SK-N-MC (cell line): ENCODE results near the gene CEP162.
"Not testable (repeated sequence)": the region's sequence is repeated elsewhere in the genome, so short reads cannot be mapped to it uniquely, and the experiment has no call there.

Experiments used
- DNase-seq: peaks from one replicate; pipeline ENCODE4 v3.0.0-alpha.2; 2011; ENCODE audit warnings: low read depth, low spot score
- H3K27ac ChIP-seq: fragments of 200-600 bp; sonication (generic); 2 replicates; pipeline ENCODE4 v1.5.1; 2016; ENCODE audit warnings: mixed run types
- H3K36me3 ChIP-seq: fragments of 200-600 bp; sonication (generic); 2 replicates; pipeline ENCODE4 v1.6.1; 2017; ENCODE audit warnings: antibody characterized with exemption, low read length, mixed read lengths; ENCODE audit not compliant: insufficient read depth
- H3K4me3 ChIP-seq: fragments of 200-600 bp; sonication (generic); 2 replicates; pipeline ENCODE4 v1.5.1; 2016
- H3K9ac ChIP-seq: fragments of 200-600 bp; sonication (generic); 2 replicates; pipeline ENCODE4 v1.8.0; 2017; ENCODE audit warnings: mixed run types, mixed read lengths; ENCODE audit not compliant: insufficient read length
- H3K9me3 ChIP-seq: fragments of 200-600 bp; sonication (generic); 2 replicates; pipeline ENCODE4 v1.6.1; 2017; ENCODE audit warnings: low read depth, mild to moderate bottlenecking, antibody characterized with exemption, low read length, moderate library complexity, mixed read lengths
- EZH2 ChIP-seq: fragments of 200-600 bp; sonication (generic); IDR thresholded peaks from one replicate; pipeline ENCODE4 v1.6.1; 2017; ENCODE audit warnings: antibody characterized with exemption
- FOXP2 ChIP-seq: optimal IDR thresholded peaks from 2 replicates; pipeline ENCODE3; 2011; ENCODE audit warnings: mild to moderate bottlenecking, moderate library complexity; ENCODE audit not compliant: insufficient read depth; ENCODE audit errors: extremely low read length, control extremely low read depth
- POLR2AphosphoS5 ChIP-seq: IDR thresholded peaks from 2 replicates; pipeline ENCODE4 v1.6.1; 2012; ENCODE audit warnings: mild to moderate bottlenecking, low read depth, low read length, borderline replicate concordance

Gene CEP162

GRCh38 chr6:84220809-84221409, 6.5 kb downstream of the CEP162 start:
- Histone ChIP-seq H3K36me3 (no peaks in the 10 kb centered on the region), H3K9ac (no peak overlapping the region), H3K27ac (no peak overlapping the region), H3K4me3 (no peak overlapping the region), H3K9me3 (no peaks in the 10 kb centered on the region)
- DNase-seq = no peak
- TF ChIP-seq EZH2 (no peak), POLR2AphosphoS5 (no peak), FOXP2 (no peak)

GRCh38 chr6:84218091-84218490, 9.4 kb downstream of the CEP162 start:
- TF ChIP-seq POLR2AphosphoS5 (no peak), EZH2 (no peak), FOXP2 (no peak)
- DNase-seq = no peak
- Histone ChIP-seq H3K4me3 (no peak overlapping the region), H3K9ac (no peak overlapping the region), H3K27ac (no peak overlapping the region), H3K9me3 (no peaks in the 10 kb centered on the region), H3K36me3 (no peaks in the 10 kb centered on the region)

GRCh38 chr6:84213217-84213616, 14.2 kb downstream of the CEP162 start:
- Histone ChIP-seq H3K4me3 (no peak overlapping the region), H3K9ac (no peak overlapping the region), H3K27ac (no peak overlapping the region), H3K36me3 (no peaks in the 10 kb centered on the region), H3K9me3 (no peaks in the 10 kb centered on the region)
- no peak for DNase-seq
- TF ChIP-seq FOXP2 (no peak), EZH2 (no peak), POLR2AphosphoS5 (no peak)

- Histone ChIP-seq H3K9me3 (no peaks in the 10 kb centered on the region), H3K27ac (no peak overlapping the region), H3K36me3 (no peaks in the 10 kb centered on the region), H3K4me3 (no peak overlapping the region), H3K9ac (no peak overlapping the region)
- TF ChIP-seq EZH2 (no peak), FOXP2 (no peak), POLR2AphosphoS5 (no peak)
- DNase-seq = no peak
These were observed 23.4 kb downstream of the CEP162 start for GRCh38 chr6:84204011-84204410.

DNA sequence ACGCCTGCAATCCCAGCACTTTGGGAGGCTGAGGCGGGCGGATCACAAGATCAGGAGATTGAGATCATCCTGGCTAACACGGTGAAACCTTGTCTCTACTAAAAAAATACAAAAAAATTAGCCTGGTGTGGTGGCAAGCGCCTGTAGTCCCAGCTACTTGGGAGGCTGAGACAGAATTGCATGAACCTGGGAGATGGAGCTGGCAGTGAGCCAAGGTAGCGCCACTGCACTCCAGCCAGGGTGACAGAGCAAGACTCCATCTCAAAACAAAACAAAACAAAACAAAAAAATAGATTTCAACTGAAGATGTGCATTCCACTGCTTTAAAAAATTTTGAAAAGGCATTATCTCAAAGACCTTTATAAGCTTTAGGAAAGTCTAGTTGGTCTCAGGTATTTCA, 27.5 kb downstream of the CEP162 start:
- H3K36me3 ChIP-seq, H3K9me3 ChIP-seq, H3K27ac ChIP-seq, H3K9ac ChIP-seq, DNase-seq, H3K4me3 ChIP-seq: not testable (repeated sequence)

- TF ChIP-seq FOXP2 = no peak
- TF ChIP-seq POLR2AphosphoS5 = no peak
- TF ChIP-seq EZH2 = no peak
- H3K27ac ChIP-seq = no peak overlapping the region
- 0 out of 2 replicates have a peak, but pooled peaks cover 5% of the 10 kb centered on the region for H3K36me3 ChIP-seq
- no peak overlapping the region for H3K4me3 ChIP-seq
- no peak overlapping the region for H3K9ac ChIP-seq
- no peaks in the 10 kb centered on the region for H3K9me3 ChIP-seq
- DNase-seq = no peak
These were observed 29.7 kb downstream of the CEP162 start for GRCh38 chr6:84197708-84198107.

DNA sequence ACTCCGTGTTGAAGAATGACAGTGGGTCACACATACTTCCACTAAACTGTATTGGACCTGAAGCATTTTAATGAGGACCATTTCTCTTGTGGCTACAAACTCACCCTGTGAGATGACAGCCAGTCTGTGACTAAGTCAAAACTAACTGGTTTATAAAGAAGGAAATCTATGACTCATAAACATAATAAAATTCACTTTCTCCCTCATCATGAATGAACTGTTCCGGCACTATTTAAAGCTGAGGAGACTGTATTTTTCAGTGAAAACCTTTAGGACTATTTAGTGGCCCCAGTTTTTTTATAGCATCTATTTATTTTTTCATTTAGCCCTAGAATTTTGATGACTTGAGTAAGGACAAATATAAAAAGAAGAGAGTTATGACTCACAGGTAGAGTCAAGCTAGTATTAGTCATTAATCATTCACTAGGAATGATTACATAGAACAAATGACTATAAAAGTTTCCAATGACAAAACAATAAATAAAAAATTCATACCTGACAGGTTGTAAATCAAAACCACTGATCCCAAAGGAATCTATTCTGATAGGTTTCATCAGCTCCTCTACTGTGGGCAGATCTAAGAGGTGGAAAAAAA, 34.2 kb downstream of the CEP162 start:
- DNase-seq = no peak
- Histone ChIP-seq H3K9ac (no peak overlapping the region), H3K27ac (no peak overlapping the region), H3K4me3 (no peak overlapping the region), H3K36me3 (peaks cover 12% of the 10 kb centered on the region; the same call in 1 of the 2 replicates), H3K9me3 (no peaks in the 10 kb centered on the region)
- TF ChIP-seq FOXP2 (no peak), EZH2 (no peak), POLR2AphosphoS5 (no peak)

DNA sequence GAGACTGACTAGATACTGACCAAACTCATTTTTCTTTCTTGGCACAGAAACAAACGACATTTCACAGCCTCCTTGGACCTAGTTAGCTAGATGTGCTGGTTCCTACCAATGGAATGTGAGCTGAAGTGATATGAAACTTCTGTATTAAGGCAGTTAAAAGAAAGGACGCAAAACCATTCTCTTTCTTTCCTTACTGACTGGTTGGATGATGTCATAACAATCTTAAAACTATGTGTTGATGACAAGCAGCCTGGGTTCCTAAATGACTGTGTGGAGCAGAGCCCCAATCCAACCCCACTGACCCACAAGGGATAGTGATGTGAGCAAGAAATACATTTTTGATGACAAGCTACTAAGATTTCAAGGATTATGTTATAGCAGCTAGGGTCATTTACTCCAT, 35.6 kb downstream of the CEP162 start:
- Histone ChIP-seq H3K9me3 (no peaks in the 10 kb centered on the region), H3K4me3 (no peak overlapping the region), H3K27ac (no peak overlapping the region), H3K36me3 (peaks cover 12% of the 10 kb centered on the region; the same call in 1 of the 2 replicates), H3K9ac (no peak overlapping the region)
- TF ChIP-seq EZH2 = no peak
- no peak for DNase-seq

- not testable (repeated sequence) for DNase-seq
These were observed 38.1 kb downstream of the CEP162 start for GRCh38 chr6:84189356-84189755.

GRCh38 chr6:84183430-84183829, 44.0 kb downstream of the CEP162 start:
- TF ChIP-seq FOXP2 = no peak
- TF ChIP-seq EZH2 = no peak
- no peak for TF ChIP-seq POLR2AphosphoS5
- no peak for DNase-seq
- Histone ChIP-seq H3K9me3 (no peaks in the 10 kb centered on the region), H3K36me3 (no peaks in the 10 kb centered on the region), H3K4me3 (no peak overlapping the region), H3K27ac (no peak overlapping the region), H3K9ac (no peak overlapping the region)

More at GRCh38 chr6:84189356-84189755, 38.1 kb downstream of the CEP162 start:
- not testable (repeated sequence) for H3K9me3 ChIP-seq, H3K9ac ChIP-seq, H3K4me3 ChIP-seq, H3K27ac ChIP-seq
- peaks cover 12% of the 10 kb centered on the region; the same call in 1 of the 2 replicates for H3K36me3 ChIP-seq
